Measurements from ENCODE around the gene ATG12.
"Not testable (repeated sequence)": the region's sequence is repeated elsewhere in the genome, so short reads cannot be mapped to it uniquely, and the experiment has no call there.

The ATG12 gene

GRCh38 chr5:115842952-115843351 is 1.6 kb upstream of the ATG12 start:
- no peak for DNase-seq (ENCODE audit: low read depth in 2 of 2)

- no peak for DNase-seq (ENCODE audit: low read depth in 2 of 2)
These were observed 947 bp upstream of the ATG12 start for GRCh38 chr5:115842089-115842935.

GRCh38 chr5:115840873-115841272 is 492 bp downstream of the ATG12 start:
- DNase-seq (ENCODE audit: low read depth in 2 of 2), result no peak

GRCh38 chr5:115838885-115839518 is 2.4 kb downstream of the ATG12 start:
- no peak for DNase-seq (ENCODE audit: low read depth in 2 of 2)

- no peak for DNase-seq (ENCODE audit: low read depth in 2 of 2)
These were observed 5.9 kb downstream of the ATG12 start for GRCh38 chr5:115835481-115835880.

GRCh38 chr5:115831163-115831768 is 10.1 kb downstream of the ATG12 start:
- DNase-seq (ENCODE audit: low read depth in 2 of 2), result no peak

GRCh38 chr5:115829913-115830312 is 11.5 kb downstream of the ATG12 start:
- DNase-seq (ENCODE audit: low read depth in 2 of 2), result no peak

GRCh38 chr5:115825948-115826347 is 15.4 kb downstream of the ATG12 start:
- no peak for DNase-seq (ENCODE audit: low read depth in 2 of 2)

GRCh38 chr5:115824983-115825382 is 16.4 kb downstream of the ATG12 start:
- not testable (repeated sequence) for DNase-seq (ENCODE audit: low read depth in 2 of 2)

- no peak for DNase-seq (ENCODE audit: low read depth in 2 of 2)
These were observed 20.5 kb downstream of the ATG12 start for GRCh38 chr5:115820846-115821245.

GRCh38 chr5:115818821-115819220 is 22.5 kb downstream of the ATG12 start:
- DNase-seq (ENCODE audit: low read depth in 2 of 2), result no peak

- no peak for DNase-seq (ENCODE audit: low read depth in 2 of 2)
These were observed 24.0 kb downstream of the ATG12 start for GRCh38 chr5:115817386-115817785.

- no peak for DNase-seq (ENCODE audit: low read depth in 2 of 2)
These were observed 24.9 kb downstream of the ATG12 start, which contains the start of gene CDO1 for GRCh38 chr5:115816226-115817081. Gene CDO1 (minus strand): TSS chr5:115816659. CDS start chr5:115816397, 262 bp downstream.

GRCh38 chr5:115815693-115816225 is 25.6 kb downstream of the ATG12 start:
- DNase-seq (ENCODE audit: low read depth in 2 of 2), result no peak

GRCh38 chr5:115815006-115815692 is 26.2 kb downstream of the ATG12 start:
- DNase-seq (ENCODE audit: low read depth in 2 of 2), result no peak

GRCh38 chr5:115813719-115814118 is 27.6 kb downstream of the ATG12 start:
- DNase-seq (ENCODE audit: low read depth in 2 of 2), result no peak

- DNase-seq (ENCODE audit: low read depth in 2 of 2), result no peak
These were observed 29.0 kb downstream of the ATG12 start for GRCh38 chr5:115812372-115812771.

- no peak for DNase-seq (ENCODE audit: low read depth in 2 of 2)
These were observed 30.0 kb downstream of the ATG12 start for GRCh38 chr5:115811406-115811805.

GRCh38 chr5:115810761-115811160 is 30.6 kb downstream of the ATG12 start:
- DNase-seq (ENCODE audit: low read depth in 2 of 2), result no peak

- no peak for DNase-seq (ENCODE audit: low read depth in 2 of 2)
These were observed 31.4 kb downstream of the ATG12 start for GRCh38 chr5:115809946-115810345.

GRCh38 chr5:115808066-115808465 is 33.3 kb downstream of the ATG12 start:
- DNase-seq (ENCODE audit: low read depth in 2 of 2), result not testable (repeated sequence)
